K562 (cell line): Measurements from ENCODE around the gene SKAP1. TPM values are rescaled to one million over a fixed set of nuclear protein-coding genes. Genes with fewer than 3 reads are reported as not detected.

Experiments
- ARID4B ChIP-seq: sonication (generic); formaldehyde crosslinking; IDR thresholded peaks from 2 replicates; pipeline ENCODE4 v1.8.0; 2022; ENCODE audit warnings: mild to moderate bottlenecking, missing genetic modification reagents
- ATF7 ChIP-seq: fragments of 450-650 bp; IDR thresholded peaks from 2 replicates; pipeline ENCODE4 v1.7.1; 2014; ENCODE audit warnings: mild to moderate bottlenecking, moderate library complexity
- BRD9 ChIP-seq: fragments of 450-650 bp; IDR thresholded peaks from 2 replicates; pipeline ENCODE4 v1.6.1; 2018; ENCODE audit warnings: low read depth; ENCODE audit not compliant: partially characterized antibody
- FOSL1 ChIP-seq: fragments of 200-800 bp; sonication (Bioruptor generic); conservative IDR thresholded peaks from 2 replicates; pipeline ENCODE4 v1.6.1; 2016; ENCODE audit warnings: missing genetic modification characterization, missing compliant biosample characterization
- MXI1 ChIP-seq: IDR thresholded peaks from 2 replicates; pipeline ENCODE4 v1.6.1; 2011; ENCODE audit warnings: low read depth, mild to moderate bottlenecking, improper control_type of control experiment, low read length
- RCOR1 ChIP-seq, 2 experiments: IDR thresholded peaks; 2 replicates each; pipeline ENCODE4 v1.6.1; 2012; ENCODE audit warnings: low read depth in 2 of 2, low read length in 2 of 2, borderline replicate concordance in 1 of 2, improper control_type of control experiment in 1 of 2
- SETDB1 ChIP-seq: IDR thresholded peaks from one replicate; pipeline ENCODE4 v1.6.1; 2012; ENCODE audit warnings: low read length, control low read depth, inconsistent platforms
- SMARCA5 ChIP-seq: fragments of 450-650 bp; IDR thresholded peaks from 2 replicates; pipeline ENCODE4 v1.6.1; 2016
- TRIM24 ChIP-seq, 2 experiments: fragments of 450-650 bp; IDR thresholded peaks; 2 replicates each; pipeline ENCODE4 v1.6.1; 2016
- VEZF1 ChIP-seq: fragments of 200-800 bp; sonication (Bioruptor generic); IDR thresholded peaks from 2 replicates; pipeline ENCODE4 v1.6.1; 2017; ENCODE audit warnings: missing genetic modification characterization, missing compliant biosample characterization
- XRCC5 ChIP-seq: fragments of 200-400 bp; formaldehyde crosslinking; IDR thresholded peaks from 2 replicates; pipeline ENCODE4 v1.6.1; 2017; ENCODE audit warnings: low read depth, mild to moderate bottlenecking, low read length
- ZNF311 ChIP-seq: fragments of 250-450 bp; sonication (Bioruptor Pico); IDR thresholded peaks from 2 replicates; pipeline ENCODE4 v1.4.0; 2020; ENCODE audit warnings: mild to moderate bottlenecking, moderate library complexity
- ZNF644 ChIP-seq: fragments of 200-800 bp; sonication (Bioruptor generic); IDR thresholded peaks from 2 replicates; pipeline ENCODE4 v1.6.1; 2016; ENCODE audit warnings: low read depth, missing genetic modification characterization, missing compliant biosample characterization
- polyA plus RNA-seq, 8 experiments: library from polyadenylated mRNA; depleted of rRNA in 4 of 8; stranded (reverse) in 5 of 8; unstranded in 3 of 8; fragments of >200 nt; fragmentation: Nextera tagmentation in 2 of 8; fragmentation: Illumina TruSeq in 1 of 8; extraction: Ambion mirVana in 2 of 8; extraction: Trizol in 1 of 8; gene quantifications; 2 replicates each; pipeline versions ENCODE4 v1.2.1 to v1.2.3, GENCODE V29; 2011 to 2014; ENCODE audit warnings: inconsistent platforms in 1 of 8, missing spikeins in 1 of 8
- total RNA-seq, 7 experiments: library from RNA; depleted of rRNA in 6 of 7; stranded (reverse); fragments of >200 nt in 6 of 7; fragmentation: Illumina TruSeq in 2 of 7; extraction: Trizol in 2 of 7; gene quantifications; 2 replicates each; pipeline versions ENCODE4 v1.2.1 to v1.2.3, GENCODE V29; 2011 to 2021; ENCODE audit warnings: low replicate concordance in 1 of 7
- TF ChIP-seq, protein P1 (sequence below): sonication (generic); formaldehyde crosslinking; IDR thresholded peaks from 2 replicates; pipeline ENCODE4 v1.8.1; 2023; ENCODE audit warnings: mild to moderate bottlenecking, missing genetic modification reagents
- TF ChIP-seq, protein P2 (sequence below): fragments of 450-650 bp; IDR thresholded peaks from 2 replicates; pipeline ENCODE4 v1.6.1; 2018; ENCODE audit warnings: mild to moderate bottlenecking, low read depth; ENCODE audit not compliant: partially characterized antibody
- TF ChIP-seq, protein P3 (sequence below): conservative IDR thresholded peaks from 2 replicates; pipeline ENCODE4 v1.6.1; 2011; ENCODE audit warnings: low read depth, mild to moderate bottlenecking, low read length; ENCODE audit not compliant: control insufficient read depth

Gene SKAP1
- total and polyA plus RNA-seq, 9 of the 15 experiments (the other 6 are each of a cell fraction or from before 2014, with no cell fraction given): 0.06 to 0.80 (median 0.10) TPM; not detected in 4

DNA sequence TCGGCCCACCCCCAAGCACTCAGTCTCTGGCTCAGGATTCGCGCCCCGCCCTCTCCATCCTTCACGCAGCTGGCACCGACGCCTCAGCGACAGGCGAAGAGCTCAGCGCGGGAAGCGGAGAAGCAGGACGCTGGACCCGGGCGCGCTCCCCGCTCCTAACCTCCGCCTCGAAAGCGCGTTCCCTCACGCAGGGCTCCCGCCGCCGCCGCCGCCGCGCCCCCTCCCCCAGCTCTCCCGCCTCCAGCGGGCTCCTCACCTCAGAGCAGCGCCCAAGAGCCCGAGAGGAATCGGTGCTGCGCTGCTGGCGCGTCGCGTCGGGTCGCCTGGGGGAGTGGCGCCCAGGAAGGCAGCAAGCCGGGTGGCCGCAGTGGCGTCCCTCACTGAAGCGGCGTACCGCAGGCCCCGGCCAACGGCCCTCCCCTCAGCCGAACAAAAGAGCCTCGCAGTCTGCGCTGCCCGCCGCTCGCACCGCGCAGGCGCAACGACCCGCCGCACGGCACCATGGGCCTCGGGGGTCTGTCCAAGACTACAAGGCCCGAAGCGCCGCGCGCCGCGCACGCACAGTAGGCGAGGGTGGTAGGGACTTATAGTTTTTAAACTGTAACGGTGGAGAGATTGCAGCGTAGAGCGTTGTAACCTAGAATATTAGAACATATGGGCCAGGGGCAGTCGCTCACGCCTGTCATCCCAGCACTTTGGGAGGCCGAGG lies 328.8 kb downstream of the SKAP1 start, which contains the start of gene CBX1 (continued):
- TF ChIP-seq, protein P1, sequence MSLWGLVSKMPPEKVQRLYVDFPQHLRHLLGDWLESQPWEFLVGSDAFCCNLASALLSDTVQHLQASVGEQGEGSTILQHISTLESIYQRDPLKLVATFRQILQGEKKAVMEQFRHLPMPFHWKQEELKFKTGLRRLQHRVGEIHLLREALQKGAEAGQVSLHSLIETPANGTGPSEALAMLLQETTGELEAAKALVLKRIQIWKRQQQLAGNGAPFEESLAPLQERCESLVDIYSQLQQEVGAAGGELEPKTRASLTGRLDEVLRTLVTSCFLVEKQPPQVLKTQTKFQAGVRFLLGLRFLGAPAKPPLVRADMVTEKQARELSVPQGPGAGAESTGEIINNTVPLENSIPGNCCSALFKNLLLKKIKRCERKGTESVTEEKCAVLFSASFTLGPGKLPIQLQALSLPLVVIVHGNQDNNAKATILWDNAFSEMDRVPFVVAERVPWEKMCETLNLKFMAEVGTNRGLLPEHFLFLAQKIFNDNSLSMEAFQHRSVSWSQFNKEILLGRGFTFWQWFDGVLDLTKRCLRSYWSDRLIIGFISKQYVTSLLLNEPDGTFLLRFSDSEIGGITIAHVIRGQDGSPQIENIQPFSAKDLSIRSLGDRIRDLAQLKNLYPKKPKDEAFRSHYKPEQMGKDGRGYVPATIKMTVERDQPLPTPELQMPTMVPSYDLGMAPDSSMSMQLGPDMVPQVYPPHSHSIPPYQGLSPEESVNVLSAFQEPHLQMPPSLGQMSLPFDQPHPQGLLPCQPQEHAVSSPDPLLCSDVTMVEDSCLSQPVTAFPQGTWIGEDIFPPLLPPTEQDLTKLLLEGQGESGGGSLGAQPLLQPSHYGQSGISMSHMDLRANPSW (CRISPR knock-in tag): no peak
- TF ChIP-seq SETDB1: no peak
- TF ChIP-seq, protein P2, sequence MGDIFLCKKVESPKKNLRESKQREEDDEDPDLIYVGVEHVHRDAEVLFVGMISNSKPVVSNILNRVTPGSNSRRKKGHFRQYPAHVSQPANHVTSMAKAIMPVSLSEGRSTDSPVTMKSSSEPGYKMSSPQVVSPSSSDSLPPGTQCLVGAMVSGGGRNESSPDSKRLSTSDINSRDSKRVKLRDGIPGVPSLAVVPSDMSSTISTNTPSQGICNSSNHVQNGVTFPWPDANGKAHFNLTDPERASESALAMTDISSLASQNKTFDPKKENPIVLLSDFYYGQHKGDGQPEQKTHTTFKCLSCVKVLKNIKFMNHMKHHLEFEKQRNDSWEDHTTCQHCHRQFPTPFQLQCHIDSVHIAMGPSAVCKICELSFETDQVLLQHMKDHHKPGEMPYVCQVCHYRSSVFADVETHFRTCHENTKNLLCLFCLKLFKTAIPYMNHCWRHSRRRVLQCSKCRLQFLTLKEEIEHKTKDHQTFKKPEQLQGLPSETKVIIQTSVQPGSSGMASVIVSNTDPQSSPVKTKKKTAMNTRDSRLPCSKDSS: no peak
- TF ChIP-seq FOSL1 (tag): peak; percentile 26; the same call in 1 of the 2 replicates
- TF ChIP-seq VEZF1 (CRISPR knock-in tag): peak; percentile 77
- TF ChIP-seq MXI1: no peak
- TF ChIP-seq ZNF644 (tag): 0 out of 2 replicates have a peak, but pooled peaks have one; percentile 30
- TF ChIP-seq, protein P3, sequence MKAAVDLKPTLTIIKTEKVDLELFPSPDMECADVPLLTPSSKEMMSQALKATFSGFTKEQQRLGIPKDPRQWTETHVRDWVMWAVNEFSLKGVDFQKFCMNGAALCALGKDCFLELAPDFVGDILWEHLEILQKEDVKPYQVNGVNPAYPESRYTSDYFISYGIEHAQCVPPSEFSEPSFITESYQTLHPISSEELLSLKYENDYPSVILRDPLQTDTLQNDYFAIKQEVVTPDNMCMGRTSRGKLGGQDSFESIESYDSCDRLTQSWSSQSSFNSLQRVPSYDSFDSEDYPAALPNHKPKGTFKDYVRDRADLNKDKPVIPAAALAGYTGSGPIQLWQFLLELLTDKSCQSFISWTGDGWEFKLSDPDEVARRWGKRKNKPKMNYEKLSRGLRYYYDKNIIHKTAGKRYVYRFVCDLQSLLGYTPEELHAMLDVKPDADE: no peak; the same call in 1 of the 2 replicates
- no peak for TF ChIP-seq BRD9
- TF ChIP-seq ARID4B (CRISPR knock-in tag): peak; percentile 77
- TF ChIP-seq TRIM24 (IDR thresholded peaks at IDR 0.05): peak in 1 of 2 experiments; percentile 74; a peak in 2 of 4 replicates
- TF ChIP-seq ATF7: peak; percentile 87
- TF ChIP-seq RCOR1 (IDR thresholded peaks at IDR 0.05; ENCODE audit: borderline replicate concordance in 1 of 2, low read depth in 2 of 2, low read length in 2 of 2): peak in 1 of 2 experiments; percentile 16; a peak in 1 of 4 replicates
- TF ChIP-seq XRCC5: peak; percentile 48; the same call in 1 of the 2 replicates
- no peak for TF ChIP-seq ZNF311 (CRISPR knock-in tag)
- TF ChIP-seq SMARCA5: 0 out of 2 replicates have a peak, but pooled peaks have one; percentile 27
